Measurements from ENCODE around the gene BCR.
"Not testable (repeated sequence)": the region's sequence is repeated elsewhere in the genome, so short reads cannot be mapped to it uniquely, and the experiment has no call there.

BCR gene

DNA sequence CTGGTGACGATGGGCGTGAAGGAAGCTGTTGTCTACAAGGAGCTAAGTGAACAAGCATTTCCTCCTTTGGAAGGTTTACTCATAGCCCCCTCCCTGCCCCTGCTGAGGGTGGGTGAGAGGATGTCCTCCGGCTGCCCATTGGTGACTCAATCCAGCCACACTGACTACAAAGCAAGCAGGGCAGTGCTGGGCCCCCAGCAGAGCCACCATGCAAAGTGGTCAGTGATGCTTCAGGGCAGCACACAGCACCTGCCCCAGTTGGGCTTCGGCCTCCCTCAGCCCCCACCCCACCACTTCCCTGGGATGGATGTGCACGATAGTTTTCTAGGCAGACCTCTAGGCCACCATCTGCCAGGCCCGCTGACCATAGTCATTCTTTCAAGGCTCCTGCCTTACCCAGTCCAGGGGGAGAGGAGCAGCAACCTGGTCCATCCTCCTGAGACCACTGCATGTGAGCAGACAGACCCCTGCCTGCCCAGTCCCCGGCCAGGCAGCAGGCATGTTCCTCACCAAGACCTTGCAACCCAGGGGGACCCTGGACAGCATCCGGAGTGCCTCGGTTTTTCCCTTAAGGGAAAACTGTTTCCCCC is 125.1 kb downstream of the BCR start:
- FAIRE-seq (no peak), DNase-seq (ENCODE audit: insufficient read length, low spot score) (no peak)

DNA sequence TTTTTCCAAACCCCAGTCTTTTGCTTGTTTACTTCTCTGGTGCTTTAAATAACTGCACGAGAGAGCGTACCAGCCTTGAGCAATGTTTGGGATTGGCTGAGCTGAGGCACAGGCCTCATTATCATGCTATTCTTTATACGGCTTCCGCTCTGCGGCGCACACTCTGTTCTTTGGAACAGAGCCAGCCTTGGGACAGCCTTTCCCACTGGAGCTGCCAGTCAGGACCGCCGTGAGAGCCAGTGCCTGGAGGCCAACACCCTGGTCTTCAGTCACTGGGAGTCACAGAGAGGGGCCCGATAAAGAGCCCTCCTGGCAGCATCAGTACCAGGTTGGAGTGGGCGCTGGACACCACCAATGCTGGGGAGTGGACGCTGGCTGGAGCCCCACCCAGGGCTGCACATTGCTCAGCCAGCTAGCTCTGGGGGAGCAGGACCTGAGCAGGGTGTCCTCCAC is 125.6 kb downstream of the BCR start:
- no peak for FAIRE-seq

DNA sequence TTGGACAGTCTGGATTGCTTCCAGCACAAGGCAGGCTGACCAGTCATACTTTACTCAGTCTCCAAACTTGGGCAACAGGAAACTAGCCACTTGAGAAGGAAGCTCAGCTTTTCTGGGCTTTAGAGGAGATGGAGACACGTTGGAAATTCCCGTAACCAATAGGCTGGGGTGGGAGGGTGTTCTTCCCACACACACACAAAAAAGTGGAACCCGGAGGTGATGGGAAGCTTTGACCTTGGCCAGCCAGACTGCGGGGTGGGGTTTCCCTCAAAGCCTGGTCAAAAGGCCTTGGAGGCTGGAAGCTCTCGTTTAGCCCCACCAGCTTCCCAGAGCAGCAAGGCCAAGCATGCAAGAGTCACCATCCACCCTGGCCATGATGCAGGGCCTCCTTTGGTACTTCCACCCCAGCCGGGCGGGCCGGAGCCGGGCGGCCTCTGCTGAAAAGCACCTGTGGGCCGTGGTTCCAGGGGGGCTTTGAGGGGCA is 126.2 kb downstream of the BCR start:
- DNase-seq (ENCODE audit: insufficient read length, low spot score) (no peak), FAIRE-seq (no peak)

More for the DNA sequence above, 125.6 kb downstream of the BCR start:
- no peak for DNase-seq (ENCODE audit: insufficient read length, low spot score)

DNA sequence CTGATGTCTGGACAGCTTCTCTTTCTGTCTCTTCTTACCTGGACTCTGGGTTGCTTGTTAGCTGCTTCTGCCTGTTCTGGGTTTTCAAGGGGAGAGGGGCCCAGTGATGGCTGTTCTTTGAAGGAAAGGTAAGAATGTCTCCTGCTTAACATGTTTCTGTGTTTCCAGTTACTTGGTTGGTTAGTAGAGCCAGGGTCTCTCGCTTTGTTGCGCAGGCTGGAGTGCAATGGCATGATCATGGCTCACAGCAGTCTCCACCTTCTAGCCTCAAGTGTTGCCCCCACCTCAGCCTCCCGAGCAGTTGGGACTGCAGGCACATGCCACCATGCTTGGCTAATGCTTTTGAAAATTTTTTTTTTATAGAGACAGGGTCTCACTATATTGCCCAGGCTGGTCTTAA is 126.6 kb downstream of the BCR start:
- FAIRE-seq, result no peak

DNA sequence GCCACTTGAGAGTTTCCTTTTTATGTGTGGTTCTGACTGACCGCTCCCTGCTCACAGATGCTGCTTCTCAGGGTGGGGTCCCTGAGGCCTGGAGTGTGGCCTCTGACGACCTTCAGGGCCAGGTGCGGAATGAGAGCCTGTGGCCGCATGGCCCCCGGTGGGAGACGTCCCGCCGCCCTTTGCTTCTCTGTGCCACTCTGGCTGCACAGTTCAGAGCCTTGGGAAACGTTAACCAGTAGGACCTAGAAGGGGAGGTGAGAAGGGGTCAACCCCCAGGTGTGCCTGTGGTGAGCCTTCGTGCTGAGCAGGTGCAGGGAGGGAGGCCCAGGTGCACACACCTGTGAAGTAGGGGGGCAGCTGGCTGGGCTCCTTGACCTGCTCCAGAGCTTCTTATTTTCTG is 127.2 kb downstream of the BCR start:
- DNase-seq (ENCODE audit: insufficient read length, low spot score); FAIRE-seq: not testable (repeated sequence)

More for the DNA sequence above, 126.6 kb downstream of the BCR start:
- DNase-seq (ENCODE audit: insufficient read length, low spot score), result no peak

DNA sequence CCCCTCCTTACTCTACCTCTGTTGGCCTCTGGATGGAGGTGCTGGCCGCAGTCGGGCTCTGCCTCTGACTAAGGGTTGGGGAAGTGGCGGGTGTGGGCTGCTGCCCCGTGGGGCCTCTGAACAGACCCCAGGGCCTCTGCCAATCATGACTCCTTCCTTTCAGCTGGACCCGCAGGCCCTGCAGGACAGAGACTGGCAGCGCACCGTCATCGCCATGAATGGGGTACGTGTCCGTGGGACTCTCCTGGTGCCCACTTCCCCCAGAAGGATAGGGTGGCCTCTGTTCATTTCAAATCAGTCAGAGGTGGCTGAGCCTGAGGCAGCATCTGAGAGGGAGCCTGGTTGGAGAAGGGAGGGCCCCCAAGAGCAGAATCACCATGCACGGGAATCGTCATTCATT is 129.0 kb downstream of the BCR start:
- DNase-seq (ENCODE audit: insufficient read length, low spot score); FAIRE-seq: not testable (repeated sequence)

DNA sequence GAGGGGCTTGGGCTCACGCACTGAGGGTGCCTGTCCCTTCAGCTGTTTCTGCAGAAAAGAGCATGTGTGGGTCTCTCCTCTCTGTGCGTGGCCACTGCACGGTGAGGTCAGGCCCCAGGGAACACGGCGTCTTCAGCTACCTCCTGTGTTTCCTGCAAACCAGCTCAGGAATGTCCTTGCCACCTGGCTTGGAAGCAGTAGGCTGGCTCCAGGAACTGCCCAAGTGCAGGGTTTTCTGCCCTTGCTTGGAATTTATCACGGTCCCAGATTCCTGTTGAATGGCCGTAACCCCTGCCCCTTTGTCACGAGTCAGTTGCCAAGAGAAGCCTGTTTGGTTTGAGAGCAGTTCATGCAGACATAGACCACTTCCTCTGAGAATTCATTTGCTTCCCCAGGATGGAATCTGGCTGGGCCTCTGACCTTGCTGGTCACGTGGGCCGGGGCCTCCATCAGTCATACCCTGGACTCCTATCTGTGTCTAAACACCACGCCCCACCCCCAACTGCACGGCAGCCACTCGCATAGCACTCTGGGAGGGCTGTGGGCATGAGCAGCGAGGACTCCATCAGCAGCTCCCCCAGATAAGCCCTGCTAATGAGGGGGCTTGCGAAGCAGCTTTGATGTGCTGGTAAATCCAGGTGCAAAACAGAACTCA is 130.3 kb downstream of the BCR start:
- not testable (repeated sequence) for FAIRE-seq

DNA sequence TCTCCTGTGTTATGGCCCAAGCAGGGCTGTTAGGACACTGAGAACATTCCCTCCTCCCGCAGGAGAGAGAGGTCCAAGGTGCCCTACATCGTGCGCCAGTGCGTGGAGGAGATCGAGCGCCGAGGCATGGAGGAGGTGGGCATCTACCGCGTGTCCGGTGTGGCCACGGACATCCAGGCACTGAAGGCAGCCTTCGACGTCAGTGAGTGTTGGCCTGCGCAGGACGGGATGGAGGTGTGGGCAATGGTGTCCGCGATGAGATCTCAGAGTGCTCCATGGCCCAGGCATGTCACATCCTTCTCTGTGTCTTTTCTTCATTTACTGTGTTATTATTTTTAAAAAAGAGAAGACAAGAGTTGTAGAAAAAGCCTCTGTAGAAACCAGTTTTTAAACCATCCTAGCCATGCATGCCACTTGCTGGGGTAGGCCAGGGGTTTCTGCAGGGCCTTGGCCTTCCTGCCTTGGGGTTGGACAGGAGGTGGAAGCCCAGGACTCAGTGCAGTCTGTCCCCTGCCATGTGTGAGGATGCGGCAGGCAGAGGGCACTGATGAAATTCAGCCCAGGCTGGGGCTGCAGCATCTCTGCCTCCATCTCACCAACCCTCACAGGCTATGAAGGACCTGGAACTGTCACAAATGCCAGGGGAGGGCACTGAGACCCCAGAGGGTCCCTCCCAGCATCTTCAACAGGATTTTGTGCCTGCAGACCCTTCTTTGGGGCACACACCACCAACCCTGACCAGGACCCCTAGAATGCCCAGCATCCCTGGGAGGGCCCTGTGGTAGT is 131.5 kb downstream of the BCR start:
- DNase-seq (ENCODE audit: insufficient read length, low spot score); FAIRE-seq: not testable (repeated sequence)

More for the DNA sequence above, 130.3 kb downstream of the BCR start:
- not testable (repeated sequence) for DNase-seq (ENCODE audit: insufficient read length, low spot score)

DNA sequence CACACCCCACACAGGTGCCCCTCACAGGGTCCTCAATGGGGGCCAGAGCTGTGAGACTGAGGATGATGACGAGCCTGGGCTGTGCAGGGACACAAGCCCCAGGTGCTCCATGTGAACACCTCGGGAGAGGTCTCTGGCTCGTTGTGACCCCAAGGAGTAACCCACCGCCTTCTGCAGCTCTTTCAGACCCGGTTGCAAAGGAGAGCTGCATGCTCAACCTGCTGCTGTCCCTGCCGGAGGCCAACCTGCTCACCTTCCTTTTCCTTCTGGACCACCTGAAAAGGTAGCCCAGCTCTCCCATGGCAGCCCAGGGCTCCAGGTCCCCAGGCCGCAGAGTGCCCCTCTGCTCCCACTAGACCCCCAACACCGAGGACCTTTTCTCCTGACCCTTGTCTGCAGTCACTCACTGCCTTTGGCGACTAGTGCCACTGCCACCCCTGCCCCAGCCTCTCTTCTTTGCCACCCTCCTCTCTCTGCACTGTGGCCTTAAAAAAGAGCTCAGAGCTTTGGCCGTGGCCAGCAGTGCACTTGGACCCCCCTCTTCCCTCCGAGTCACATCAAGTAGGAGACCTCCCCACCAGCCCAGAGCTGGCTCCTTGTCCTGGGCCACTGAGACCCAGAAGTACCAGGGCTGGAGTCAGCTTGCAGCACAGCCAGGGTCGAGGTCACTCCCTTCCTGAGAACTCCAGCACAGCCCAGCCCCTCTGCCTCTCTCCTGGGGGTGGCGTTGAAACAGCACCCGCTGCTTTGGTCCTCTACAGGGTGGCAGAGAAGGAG is 133.7 kb downstream of the BCR start:
- DNase-seq (ENCODE audit: insufficient read length, low spot score) (no peak), FAIRE-seq (no peak)

DNA sequence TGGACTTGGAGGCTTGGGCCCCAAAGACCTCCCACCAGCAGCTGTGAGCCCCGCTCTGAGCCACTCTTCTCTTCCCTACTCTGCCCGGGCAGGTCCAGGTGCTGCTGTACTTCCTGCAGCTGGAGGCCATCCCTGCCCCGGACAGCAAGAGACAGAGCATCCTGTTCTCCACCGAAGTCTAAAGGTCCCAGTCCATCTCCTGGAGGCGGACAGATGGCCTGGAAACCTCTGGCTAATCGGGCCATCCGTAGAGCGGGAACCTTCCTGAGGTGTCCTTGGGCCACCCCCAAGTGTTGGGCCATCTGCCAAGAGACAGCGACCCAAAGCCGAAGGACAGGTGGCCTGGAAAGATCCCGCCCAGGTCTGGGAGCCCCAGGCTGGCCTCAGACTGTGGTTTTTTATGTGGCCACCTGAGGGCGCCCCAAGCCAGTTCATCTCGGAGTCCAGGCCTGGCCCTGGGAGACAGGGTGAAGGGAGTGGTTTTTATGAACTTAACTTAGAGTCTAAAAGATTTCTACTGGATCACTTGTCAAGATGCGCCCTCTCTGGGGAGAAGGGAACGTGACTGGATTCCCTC is 135.1 kb downstream of the BCR start:
- DNase-seq (ENCODE audit: insufficient read length, low spot score) (no peak), FAIRE-seq (no peak)

DNA sequence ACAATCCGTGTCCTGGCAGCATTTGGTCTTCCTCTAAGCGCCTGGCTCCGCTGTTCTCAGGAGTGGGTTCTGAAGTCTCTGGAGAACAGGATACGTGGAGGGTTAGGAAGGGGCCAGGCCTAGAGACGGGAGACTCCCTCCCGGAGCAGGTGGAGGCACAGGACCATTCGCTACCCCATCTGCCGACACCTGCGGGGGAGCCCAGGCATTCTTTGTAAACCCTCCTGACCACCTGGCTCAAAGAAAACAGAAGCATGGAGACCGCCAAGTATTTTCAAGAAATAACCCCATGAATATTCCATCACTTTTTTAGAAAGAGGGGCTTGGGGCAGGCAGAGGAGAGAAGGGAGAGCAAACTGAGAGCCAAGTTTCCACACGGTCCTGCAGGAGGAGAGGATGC is 136.3 kb downstream of the BCR start:
- not testable (repeated sequence) for DNase-seq (ENCODE audit: insufficient read length, low spot score); FAIRE-seq

DNA sequence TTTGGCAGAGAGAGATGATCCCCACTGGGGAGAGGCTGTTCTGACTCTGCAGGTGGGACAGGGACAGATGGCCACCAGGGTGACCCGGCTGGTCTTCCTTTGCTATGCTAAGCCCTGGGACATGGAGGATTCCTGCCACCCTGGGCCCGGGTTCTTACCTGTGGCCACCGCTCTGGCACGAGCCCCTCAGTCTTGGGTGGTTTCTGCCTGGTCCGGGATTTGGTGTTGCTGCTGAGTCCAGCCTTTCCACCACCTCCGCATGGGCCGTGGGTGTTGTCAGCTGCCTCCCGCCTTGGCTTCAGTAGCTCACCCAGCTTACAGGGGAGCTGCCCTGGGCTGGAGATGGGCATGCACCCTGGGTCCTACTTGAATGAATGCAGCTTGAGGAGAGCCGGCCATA is 138.0 kb downstream of the BCR start:
- FAIRE-seq; DNase-seq (ENCODE audit: insufficient read length, low spot score): not testable (repeated sequence)

DNA sequence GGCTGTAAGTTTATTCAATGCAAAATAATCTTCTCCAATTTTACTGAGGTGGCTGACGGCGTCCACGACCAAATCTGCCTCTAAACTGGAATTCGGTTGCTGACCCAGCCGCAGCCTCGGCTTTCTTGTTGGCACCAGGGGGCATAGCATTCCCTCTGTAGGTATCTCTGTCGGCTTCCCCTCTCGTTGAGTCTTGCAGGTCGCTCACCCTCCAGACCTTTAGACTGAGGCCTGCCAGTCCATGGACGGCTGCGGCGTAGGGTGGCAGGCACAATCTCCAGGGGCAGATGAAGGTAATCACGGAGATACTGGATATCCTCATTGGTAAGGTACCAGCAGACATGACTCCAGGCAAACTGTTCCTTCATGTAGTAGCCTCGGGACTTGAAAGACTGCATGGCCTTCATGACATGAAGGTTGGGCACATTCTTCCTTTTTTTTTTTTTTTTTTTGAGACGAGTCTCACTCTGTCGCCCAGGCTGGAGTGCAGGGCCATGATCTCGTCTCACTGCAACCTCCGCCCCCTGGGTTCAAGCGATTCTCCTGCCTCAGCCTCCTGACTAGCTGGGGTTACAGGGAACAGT is 142.3 kb downstream of the BCR start:
- not testable (repeated sequence) for FAIRE-seq; DNase-seq (ENCODE audit: insufficient read length, low spot score)

DNA sequence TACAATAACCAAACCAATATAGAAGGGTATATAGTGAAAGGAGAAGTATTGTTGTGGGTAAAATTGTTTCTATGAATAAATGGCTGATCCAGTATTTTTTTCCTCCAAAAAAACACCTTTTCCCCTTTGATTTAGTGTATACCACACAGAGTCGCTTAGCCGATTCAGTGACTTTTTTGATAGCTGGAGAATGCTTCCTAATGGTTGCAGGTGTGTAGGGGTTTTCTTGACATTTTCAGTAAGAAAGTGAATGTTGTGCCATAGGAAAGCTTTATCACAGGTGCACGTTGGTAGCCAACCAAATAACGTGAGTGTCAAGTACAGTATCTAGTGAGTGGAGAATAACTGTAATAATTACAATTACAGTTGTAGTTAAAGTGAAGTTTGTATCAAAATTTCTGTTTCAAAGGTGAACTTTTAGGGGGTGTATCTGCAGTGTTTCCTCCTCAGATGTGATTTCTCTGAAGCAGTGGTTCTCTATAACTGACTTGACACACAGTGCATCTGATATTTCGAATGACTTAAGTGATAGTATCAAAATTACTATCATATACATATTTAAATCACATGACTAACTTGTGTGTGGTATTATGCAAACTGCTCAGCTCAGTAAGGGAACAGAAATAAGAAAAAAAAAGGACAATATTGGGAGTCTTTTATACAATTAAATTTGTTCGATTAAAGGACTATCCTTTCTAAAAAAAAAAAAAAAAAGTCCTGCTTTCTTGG is 143.8 kb downstream of the BCR start:
- peak; percentile 60 for FAIRE-seq
- not testable (repeated sequence) for DNase-seq (ENCODE audit: insufficient read length, low spot score)

DNA sequence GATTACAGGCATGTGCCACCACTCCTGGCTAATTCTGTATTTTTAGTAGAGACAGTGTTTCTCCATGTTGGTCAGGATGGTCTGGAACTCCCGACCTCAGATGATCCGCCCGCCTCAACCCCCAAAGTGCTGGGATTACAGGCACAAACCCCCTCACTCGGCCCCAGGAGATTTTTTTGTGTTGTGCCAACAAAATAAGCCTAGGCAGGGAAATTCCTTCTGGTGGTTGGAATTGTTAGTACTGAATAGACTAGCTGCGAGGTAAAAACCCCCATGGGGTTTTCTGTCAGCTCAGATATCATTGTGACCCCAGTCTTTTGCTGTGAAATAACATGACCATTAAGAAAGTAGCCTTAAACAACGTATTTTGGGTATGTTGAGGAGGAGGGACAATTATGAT is 144.9 kb downstream of the BCR start:
- no peak for DNase-seq (ENCODE audit: insufficient read length, low spot score)
- no peak for FAIRE-seq

DNA sequence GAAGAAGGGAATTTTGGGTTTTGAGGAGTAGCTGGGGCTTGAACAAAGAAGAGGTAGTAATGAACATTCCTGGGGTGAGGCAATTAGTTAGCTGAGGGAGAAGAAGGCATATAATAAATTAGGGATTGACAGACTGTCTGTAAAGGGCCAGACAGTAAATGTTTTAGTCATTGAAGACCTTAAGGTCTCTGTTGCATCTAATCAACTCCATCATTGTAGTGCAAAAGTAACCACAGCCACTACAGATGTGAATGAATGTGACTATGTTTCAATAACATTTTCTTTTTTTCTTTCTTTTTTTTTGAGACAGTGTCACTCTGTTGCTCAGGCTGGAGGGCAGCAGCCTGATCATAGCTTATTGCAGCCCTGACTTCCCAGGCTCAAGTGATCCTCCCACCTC is 153.5 kb downstream of the BCR start:
- FAIRE-seq; DNase-seq (ENCODE audit: insufficient read length, low spot score): not testable (repeated sequence)

DNA sequence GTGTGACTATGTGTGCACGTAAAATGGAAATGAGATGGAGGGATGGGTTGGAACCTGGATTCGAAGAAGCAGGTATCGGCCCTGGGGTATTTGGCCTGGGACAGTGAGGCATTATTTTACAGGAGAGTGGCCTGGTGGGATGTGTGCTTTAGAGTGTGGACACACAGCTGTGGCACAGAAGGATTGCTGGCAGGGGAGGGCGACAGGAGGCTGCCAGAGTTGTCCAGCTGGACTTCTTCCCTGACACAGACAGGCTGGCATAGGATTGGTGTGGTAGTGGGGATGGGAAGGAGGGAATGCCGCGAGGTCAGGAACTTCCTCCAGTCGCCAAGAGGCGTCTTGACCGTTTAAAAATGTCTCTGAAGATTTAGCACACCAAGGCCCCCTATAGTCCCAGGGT is 157.4 kb downstream of the BCR start:
- not testable (repeated sequence) for FAIRE-seq; DNase-seq (ENCODE audit: insufficient read length, low spot score)

DNA sequence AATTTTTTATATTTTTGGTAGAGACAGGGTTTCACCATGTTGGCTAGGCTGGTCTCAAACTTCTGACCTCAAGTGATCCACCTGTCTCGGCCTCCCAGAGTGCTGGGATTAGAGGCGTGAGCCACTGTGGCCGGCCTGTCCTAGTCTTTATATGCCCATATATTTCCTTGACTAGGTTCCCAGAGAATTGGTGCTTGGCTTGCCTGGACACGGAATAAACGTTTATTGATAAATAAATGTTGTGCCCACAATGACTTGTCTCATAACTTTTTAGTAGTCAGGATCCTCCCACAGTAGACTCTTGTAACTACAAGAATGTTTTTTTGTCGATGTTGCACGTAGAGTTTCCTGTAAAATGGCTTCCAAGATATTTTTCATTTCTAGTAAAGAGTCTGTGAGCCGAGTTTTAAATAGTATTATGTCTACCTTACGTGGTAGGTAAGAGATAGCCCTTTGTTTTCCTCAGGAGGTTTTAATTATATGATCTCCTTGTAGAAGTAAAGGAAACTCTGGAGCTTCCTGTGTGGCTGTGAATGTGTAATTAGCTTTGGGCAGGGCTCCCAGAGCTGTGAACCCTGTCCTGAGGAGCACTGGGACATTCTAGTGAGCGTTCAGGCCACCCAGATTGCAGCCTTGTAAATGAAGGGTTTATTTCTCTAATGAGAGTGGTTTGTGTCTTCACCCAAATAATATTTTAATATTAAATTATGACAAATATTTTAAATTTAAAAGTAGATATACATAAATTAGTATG is 161.8 kb downstream of the BCR start:
- not testable (repeated sequence) for FAIRE-seq; DNase-seq (ENCODE audit: insufficient read length, low spot score)

Data from GM19239 (cell line).